ENCODE data around the gene KCNH1.
A peak's percentile ranks its signal among the peaks of the same experiment; 100 is the strongest.
"Not testable (repeated sequence)": the region's sequence is repeated elsewhere in the genome, so short reads cannot be mapped to it uniquely, and the experiment has no call there.

The KCNH1 gene

GRCh38 chr1:211011128-211011527 lies 122.8 kb downstream of the KCNH1 start:
- not testable (repeated sequence) for DNase-seq (ENCODE audit: low spot score)

DNA sequence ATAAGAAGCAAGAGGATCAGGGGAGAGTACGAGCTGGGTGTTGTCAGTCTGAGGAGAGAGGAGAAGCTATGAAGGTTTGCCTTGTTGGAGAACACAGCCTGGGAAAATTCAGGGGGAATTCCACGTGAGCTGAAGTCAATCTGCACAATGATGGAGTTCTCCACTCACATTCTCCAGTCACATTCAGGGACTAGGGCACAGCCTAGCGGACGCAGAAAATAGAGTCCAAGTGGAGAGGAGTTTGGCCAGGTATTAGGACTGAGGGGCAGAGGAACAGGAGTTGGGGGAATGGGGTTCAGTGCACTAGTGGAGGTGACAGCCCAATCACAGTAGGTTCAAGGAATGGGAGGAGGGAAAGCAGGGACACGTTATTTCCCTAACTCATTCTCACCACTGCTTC lies 124.0 kb downstream of the KCNH1 start:
- DNase-seq (ENCODE audit: low spot score), result no peak

- DNase-seq (ENCODE audit: low spot score), result no peak
These were observed 126.1 kb downstream of the KCNH1 start for GRCh38 chr1:211007830-211008229.

DNA sequence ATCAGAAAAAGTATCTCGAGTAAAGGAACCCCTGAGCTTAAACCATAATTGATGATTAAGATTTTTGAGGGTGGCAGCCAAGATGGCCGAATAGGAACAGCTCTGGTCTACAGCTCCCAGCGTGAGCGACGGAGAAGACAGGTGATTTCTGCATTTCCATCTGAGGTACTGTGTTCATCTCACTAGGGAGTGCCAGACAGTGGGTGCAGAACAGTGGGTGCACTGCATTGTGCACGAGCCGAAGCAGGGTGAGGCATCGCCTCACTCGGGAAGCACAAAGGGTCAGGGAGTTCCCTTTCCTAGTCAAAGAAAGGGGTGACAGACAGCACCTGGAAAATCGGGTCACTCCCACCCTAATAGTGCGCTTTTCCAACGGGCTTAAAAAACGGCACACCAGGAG lies 138.0 kb downstream of the KCNH1 start:
- not testable (repeated sequence) for DNase-seq (ENCODE audit: low spot score)

DNA sequence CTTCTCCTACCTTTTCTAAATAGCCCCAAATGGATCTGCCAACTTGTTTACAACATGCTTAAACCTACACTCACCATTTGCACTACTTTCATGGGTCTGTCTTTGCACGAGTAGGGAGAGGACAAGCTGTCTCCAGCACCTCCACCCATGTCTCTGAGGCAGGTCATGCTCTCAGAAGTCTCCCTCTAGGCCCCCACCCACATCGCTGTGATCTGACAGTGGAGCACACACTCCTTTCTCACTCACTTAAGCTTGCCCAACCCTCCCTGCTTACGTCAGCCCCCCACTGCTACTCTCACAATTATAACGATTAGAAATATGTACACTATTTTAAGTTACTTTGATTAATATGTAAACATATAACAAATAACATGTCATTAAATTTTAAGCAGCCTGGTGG lies 141.1 kb downstream of the KCNH1 start:
- no peak for DNase-seq (ENCODE audit: low spot score)

DNA sequence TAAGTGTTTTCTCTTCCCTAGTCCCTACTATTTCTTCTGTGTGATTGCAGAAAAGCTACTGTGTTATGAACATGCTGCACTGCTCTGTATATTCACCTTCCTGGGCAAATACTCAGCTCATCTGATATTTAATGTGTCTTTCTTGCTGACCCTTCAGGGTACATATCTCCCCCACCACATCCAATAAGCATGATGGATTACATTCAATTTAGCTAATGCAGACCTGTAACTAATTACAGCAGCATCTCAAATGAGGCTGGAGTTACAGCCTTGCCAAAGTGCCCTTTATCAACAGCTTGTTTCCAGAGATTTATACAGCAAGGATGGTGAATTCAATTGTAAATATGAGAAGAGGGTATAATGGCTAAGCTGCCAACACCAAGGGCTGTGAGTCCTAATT lies 144.0 kb downstream of the KCNH1 start:
- DNase-seq (ENCODE audit: low spot score), result no peak

DNA sequence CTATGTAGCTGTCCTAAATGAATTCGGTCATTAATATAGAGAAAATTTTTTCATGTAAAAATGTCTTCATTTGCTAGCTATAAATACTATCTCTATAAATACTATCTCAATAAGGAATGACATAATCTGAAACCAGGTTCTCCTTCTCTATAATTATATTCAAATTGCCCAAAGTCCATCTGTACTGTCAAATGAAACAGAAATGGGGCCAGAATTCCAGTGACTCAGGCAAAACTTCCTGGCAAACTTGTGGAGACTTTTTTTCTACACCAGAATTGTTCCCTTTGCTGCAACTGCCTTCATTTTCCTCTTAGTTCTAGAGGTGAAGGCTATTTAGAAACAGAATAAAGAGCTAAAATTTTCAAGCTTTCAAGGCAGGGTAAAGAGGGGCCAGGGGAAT lies 152.5 kb downstream of the KCNH1 start:
- DNase-seq (ENCODE audit: low spot score), result no peak

DNA sequence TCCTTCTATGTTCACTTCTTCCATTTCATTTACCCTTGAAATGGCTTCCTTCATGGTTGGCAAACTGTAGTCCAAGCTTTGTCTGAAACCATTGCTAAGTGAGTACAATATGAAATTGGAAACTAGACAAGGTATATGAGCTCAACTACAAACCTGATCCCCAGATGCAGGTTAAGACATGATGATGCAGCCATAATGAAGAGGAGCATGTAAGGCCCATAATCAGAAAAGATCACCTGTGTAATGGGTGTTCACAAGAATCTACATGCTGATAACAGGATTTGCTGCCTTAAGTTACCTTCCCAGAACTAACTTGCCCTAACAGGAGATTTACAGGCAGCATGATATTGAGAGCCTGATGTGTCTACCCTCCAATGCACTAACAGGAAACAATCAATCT lies 153.9 kb downstream of the KCNH1 start:
- no peak for DNase-seq (ENCODE audit: low spot score)

DNA sequence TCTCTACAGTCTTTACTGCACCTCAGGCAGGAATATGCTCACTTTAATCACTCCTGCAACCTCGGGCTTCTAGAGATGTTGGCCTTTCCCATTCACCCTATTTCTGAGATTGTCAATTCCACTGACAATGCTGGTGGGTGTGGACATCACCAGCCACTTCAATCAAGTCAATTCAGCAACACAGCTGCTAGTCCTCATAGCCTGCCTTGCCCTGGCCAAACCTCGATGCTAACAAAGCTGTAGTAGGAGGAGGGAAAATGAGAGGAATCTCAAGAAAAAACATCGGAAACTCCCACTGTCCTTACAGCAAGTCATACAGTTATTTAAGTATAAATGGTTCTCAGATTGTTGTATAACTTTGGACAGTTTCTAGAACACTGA lies 155.0 kb downstream of the KCNH1 start:
- DNase-seq (ENCODE audit: low spot score), result no peak

GRCh38 chr1:210978316-210978973 lies 155.5 kb downstream of the KCNH1 start:
- DNase-seq (ENCODE audit: low spot score), result no peak

DNA sequence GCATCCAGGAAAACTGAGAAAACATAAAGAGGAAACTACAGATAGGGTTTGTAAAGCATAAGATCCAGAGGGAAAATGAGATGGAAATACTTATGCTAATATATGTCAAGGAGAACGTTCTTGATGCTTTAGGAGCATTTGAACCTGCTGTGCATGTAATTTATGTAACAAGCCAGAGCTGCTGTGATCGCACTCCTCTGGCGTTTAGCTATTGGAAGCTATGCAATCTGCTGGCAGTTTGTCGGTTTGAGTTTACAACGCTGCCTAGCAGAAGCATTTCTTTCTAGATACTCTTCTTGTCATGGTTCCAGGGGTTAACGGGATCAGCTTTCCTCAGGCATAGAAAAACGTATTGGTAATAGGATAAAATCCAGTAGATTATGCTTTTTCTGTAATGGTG lies 182.7 kb downstream of the KCNH1 start:
- no peak for DNase-seq (ENCODE audit: low spot score)

DNA sequence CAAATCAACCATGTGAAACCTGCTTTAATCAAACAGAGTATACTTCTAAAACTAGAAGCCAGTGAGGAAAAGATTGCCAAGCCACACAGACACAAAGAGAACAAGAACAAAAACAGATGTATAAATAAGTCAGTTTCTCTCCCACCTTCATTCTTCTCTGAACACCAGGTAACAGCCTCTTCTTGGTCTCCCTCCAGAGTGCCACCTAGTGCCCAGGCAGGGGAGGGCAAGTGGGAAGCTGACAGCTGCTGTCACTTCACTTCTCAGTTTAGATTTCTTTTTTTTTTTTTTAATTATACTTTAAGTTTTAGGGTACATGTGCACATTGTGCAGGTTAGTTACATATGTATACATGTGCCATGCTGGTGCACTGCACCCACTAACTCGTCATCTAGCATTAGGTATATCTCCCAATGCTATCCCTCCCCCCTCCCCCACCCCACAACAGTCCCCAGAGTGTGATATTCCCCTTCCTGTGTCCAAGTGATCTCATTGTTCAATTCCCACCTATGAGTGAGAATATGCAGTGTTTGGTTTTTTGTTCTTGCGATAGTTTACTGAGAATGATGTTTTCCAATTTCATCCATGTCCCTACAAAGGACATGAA lies 183.9 kb downstream of the KCNH1 start:
- peak; percentile 16 for DNase-seq (ENCODE audit: low spot score)

DNA sequence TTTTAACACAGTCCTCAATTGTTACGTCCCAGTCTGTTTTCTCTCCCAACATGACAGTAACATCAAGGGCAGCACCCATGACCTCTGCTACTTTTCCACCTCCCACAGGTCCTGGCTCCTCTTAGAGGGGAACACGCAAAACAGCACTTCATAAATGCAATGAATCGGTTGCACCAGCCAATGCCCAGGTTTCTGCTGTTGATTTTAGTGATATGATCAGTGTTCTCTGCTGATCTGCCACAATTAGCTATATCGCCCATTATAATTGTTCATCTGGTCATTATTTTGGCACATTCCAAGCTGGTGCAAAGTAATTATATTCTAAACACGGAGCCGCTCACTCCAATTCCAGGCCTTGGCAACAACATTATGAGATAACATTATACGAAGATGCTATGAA lies 184.5 kb downstream of the KCNH1 start:
- no peak for DNase-seq (ENCODE audit: low spot score)

DNA sequence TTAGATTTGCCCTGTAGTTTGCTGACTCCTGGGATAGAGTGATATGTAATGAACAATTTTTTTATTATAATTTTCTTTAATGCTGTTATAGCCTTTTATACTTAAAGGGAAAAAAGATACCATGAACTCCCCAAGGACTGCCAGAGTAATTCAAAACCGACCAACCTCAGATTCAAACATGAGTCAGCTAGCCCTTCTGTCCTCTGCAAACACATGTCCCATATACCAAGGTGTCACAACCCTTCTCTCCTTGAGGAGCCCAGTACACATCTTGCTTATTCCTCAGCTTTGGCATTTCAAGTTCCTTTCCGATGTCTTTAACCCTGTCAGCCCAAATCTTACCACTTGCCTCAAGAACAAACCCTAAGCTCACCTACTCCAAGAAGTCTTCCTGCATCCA lies 184.9 kb downstream of the KCNH1 start:
- no peak for DNase-seq (ENCODE audit: low spot score)

- no peak for DNase-seq (ENCODE audit: low spot score)
These were observed 189.7 kb downstream of the KCNH1 start for GRCh38 chr1:210944252-210944651.

DNA sequence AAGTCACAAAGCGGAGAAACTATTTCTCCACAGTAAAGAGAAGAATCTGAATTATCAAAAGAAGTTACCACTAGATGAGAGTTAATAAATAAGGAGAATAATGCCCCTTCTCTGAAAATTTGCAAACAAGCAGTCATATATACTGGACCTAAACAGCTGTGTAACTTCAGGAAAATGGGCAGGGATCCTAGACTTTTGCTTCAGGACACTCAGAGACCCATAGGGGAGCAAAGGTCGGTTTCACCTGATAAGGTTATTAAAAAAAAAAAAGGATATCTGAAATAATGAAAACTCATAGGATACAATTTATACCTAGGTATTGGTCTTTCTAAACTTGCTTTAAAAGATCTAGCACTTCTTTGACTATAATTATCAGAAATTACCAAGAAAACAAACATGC lies 191.4 kb downstream of the KCNH1 start:
- no peak for DNase-seq (ENCODE audit: low spot score)

- no peak for DNase-seq (ENCODE audit: low spot score)
These were observed 193.8 kb downstream of the KCNH1 start for GRCh38 chr1:210940081-210940617.

DNA sequence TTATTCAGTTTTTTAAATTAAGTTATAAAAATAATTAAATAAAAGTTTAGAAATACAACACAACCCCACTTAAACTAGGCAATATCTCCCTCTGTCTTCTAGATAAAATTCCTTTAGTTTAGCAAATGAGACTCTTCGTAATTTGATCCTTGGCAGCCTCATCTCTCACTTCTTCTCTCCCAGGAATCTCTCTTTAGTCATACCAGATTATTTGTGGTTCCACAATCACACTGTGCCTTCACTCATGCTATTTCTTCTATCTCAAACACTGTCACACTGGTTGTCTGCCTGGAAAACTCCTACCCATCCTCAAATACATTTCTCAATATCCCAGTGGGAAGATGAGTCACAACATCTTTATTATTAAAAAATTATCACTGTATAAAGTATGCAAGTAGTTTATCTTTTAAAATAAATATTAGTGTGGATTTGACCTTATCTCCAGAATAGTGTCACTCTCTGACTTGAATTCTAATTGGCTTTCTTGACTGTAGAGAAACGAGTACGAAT lies 195.5 kb downstream of the KCNH1 start:
- DNase-seq (ENCODE audit: low spot score), result no peak

GRCh38 chr1:210937846-210938245 lies 196.1 kb downstream of the KCNH1 start:
- DNase-seq (ENCODE audit: low spot score), result no peak

- DNase-seq (ENCODE audit: low spot score), result no peak
These were observed 198.0 kb downstream of the KCNH1 start for GRCh38 chr1:210935905-210936304.

- DNase-seq (ENCODE audit: low spot score), result no peak
These were observed 201.8 kb downstream of the KCNH1 start for GRCh38 chr1:210932104-210932503.

- no peak for DNase-seq (ENCODE audit: low spot score)
These were observed 211.3 kb downstream of the KCNH1 start for GRCh38 chr1:210922666-210923065.
